GM20000 (cell line): Measurements from ENCODE around the gene ITGA7.
A peak's percentile ranks its signal among the peaks of the same experiment; 100 is the strongest.

Experiments
- DNase-seq: peaks from one replicate; pipeline ENCODE4 v3.0.0; 2012; ENCODE audit warnings: low spot score
- CTCF ChIP-seq: IDR thresholded peaks from 2 replicates; pipeline ENCODE4 v1.5.1; 2012; ENCODE audit warnings: mild to moderate bottlenecking, control low read depth; ENCODE audit errors: extremely low read depth, missing control alignments

ITGA7 gene

DNA sequence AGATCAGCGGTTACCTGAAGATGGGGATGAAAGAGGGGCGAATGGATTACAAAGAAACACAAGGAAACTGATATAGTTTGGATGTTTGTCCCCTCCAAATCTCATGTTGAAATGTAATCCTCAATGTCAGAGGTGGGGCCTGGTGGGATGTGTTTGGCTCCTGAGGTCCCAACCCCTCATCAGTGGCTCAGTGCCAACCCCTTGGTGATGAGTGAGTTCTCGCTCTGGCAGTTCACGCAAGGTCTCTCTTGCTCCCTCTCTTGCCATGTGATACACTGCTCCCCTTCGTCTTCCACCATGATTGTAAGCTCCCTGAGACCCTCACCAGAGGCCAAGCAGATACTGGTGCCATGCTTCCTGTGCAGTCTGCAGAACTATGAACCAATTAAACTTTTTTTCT, 28.0 kb downstream of the ITGA7 start:
- DNase-seq, result no peak
- TF ChIP-seq CTCF, result no peak

GRCh38 chr12:55676707-55677106, 31.0 kb downstream of the ITGA7 start:
- DNase-seq, result no peak
- no peak for TF ChIP-seq CTCF

- no peak for TF ChIP-seq CTCF
Observed at GRCh38 chr12:55675666-55676065, 32.0 kb downstream of the ITGA7 start.

DNA sequence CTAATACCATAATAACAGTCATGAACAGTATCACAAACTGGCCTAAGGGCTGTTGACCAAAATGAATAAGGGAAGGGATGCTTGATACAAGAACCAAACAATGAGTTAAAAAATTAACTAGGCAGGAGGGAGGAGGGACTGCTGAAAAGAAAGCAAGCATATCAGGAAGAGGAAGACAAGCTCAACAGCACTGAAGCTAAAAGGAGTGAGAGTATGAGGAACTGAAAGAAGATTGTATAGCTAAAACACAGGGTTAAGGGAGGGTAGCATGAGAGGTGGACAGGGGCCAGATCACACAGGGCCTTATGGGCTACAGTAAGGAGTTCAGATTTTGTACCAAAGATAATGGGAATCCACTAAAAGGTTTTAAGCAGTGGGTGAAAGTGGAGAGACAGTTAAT, 34.1 kb downstream of the ITGA7 start:
- TF ChIP-seq CTCF, result no peak
- DNase-seq, result peak; percentile 70

More at GRCh38 chr12:55675666-55676065, 32.0 kb downstream of the ITGA7 start:
- DNase-seq, result no peak

DNA sequence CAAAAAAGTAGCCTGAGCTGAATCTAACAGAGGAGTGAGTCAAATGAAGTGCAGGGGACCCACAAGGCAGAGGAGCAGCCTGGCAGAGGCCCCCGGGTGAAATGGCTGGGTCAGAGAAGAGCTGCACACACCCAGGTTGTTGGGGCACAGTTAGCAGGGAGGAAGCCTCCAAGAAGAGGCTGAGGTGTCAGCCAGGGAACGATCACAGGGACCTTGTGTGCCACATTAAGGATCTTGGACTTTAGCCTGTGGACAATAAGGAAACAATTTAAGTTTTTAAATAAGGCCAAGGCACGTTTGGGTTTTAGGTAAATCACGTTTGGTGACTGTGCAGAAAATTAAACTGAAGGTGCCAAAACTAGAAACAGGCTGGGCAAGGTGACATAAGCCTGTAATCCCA, 36.0 kb downstream of the ITGA7 start:
- TF ChIP-seq CTCF, result no peak
- DNase-seq, result no peak

DNA sequence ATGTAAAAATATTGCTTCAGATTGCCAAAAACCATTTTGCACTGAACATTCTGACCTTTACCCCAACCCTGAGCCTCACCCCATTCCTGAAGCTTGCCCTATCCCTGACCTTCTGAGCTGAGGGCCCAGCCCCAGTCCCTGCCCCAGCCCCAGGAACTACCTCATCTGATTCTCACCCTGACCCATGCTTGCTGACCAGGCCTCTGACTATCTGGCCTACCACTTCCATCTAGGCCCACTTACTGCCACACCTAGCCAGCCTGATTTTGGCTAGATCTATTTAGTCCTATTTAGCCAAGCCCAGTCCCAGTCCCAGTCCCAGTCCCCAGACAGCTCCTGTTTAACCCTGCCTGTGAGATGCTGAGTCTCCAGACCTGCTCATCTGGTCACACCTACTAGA, 37.4 kb downstream of the ITGA7 start:
- no peak for TF ChIP-seq CTCF
- no peak for DNase-seq

GRCh38 chr12:55666508-55666907, 41.2 kb downstream of the ITGA7 start:
- DNase-seq, result no peak
- TF ChIP-seq CTCF, result no peak
